ENCODE data around the gene RNF144A. TPM values are rescaled to one million over a fixed set of nuclear protein-coding genes. Genes with fewer than 3 reads are reported as not detected.

Gene RNF144A
- total RNA-seq, 1 donor from 2014 or later: 34.7 TPM

DNA sequence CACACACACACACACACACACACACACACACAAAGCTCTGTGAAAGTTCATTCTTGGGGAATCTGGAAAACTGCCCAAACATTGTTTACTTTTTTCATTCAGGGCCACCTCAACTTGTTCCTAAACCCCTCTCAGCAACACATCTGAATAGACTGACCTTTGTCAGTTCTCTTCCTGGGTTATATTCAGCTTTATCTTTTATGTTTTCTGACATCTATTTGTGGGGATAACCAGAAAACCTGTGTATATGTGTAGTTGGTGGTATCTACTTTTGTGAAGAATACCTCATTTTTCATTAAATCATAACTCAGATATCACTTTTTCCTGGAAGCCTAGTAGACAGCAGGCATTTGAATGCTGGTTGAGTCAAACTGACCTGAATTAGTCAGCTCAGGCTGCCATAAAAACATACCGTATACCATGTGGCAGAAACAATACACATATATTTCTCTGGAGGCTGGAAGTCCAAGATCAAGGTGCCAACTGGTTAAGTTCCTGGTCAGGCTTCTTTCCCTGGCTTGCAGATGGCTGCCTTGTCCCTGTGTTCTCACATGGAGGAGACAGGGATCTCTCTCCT lies 11.0 kb upstream of the RNF144A start:
- intact Hi-C loops (cut with micrococcal nuclease): loop anchor here (1.0 kb wide), 2 partner anchors 9 kb away; no protein-coding TSS in a partner anchor

DNA sequence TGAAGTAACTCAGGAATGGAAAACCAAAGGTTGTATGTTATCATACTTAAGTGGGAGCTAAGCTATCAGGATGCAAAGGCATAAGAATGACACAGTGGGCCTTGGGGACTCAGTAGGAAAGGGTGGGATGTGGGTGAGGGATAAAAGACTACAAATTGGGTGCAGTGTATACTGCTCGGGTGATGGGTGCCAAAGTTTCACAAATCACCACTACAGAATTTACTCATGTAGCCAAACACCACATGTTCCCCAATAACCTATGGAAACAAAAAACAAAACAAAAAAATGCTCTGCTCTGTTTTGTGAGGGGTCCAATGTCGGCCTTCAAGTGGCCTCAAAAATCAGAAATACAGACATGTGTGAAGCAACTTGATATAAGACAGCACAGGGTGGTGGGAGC lies 8.9 kb upstream of the RNF144A start:
- intact Hi-C loops (cut with micrococcal nuclease): no loop called here

DNA sequence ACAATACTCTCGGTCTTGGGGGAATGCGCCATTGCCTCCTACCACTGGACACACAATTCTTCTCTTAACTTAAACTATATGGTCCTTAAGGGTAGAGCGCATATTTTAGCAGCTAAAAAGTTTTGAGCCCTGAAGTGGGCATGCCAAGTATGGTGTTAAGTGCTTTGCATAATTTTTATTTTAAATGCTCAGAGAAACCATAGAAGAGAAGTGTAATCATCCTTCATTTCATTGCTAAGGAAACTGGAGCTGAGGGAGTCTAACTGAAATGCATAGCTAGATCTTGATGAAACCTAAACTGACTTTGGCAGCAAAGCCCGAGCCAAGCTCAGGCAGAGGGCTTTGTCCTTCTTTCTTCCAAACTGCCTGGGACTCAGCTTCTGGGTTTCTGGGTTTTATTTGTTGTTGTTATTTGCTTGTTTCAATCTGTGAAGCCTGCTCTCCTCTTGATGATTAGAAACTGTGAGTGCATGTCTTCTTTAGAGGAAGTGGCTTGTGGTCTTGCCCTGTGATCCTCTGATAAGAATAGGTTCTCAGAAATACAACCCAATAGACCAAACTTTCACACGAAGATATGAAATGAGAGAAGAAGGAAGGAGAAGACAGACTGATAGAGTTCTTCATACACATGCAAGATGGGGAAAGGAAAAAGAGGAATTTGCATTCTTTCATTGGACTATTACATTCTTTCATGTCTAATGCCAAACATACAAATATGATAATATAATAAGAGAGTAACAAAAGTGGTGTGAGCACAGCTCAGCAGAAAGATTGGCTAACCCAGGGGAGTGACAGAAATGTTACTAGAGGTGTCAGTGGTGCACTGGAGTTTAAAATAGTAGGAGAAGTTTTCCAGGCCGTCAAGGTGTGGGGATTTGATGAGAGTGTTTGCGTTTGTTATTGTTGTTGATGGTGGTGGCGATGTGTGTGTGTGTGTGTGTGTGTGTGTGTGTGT lies 7.5 kb upstream of the RNF144A start:
- intact Hi-C loops (cut with micrococcal nuclease): loop anchor here (1.0 to 10.0 kb wide), 5 partner anchors 8 to 1773 kb away; partner anchors contain the start of genes ID2, RNF144A and RSAD2

DNA sequence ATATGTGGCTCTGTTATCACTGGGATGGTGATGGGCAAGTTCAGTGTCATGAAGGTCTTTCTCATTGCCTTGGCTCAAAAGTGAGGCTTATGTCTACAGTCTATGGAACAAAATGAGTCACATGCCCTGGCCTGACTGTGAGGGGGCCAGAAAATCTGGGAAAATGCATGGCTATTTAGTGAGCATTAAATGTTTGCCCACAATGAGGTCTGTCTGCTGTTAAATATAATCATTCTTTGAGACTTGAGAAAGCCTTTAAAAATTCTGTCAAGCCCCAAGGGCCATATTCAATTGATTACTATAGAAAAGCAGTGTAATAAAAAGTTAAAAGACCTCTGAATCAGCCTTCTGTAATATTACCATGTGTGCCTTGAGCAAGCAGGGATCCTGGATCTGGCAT lies 5.5 kb upstream of the RNF144A start:
- intact Hi-C loops (cut with micrococcal nuclease): loop anchor here (5.0 to 10.0 kb wide), 2 partner anchors 1633 to 1771 kb away; partner anchors contain the start of gene ID2

DNA sequence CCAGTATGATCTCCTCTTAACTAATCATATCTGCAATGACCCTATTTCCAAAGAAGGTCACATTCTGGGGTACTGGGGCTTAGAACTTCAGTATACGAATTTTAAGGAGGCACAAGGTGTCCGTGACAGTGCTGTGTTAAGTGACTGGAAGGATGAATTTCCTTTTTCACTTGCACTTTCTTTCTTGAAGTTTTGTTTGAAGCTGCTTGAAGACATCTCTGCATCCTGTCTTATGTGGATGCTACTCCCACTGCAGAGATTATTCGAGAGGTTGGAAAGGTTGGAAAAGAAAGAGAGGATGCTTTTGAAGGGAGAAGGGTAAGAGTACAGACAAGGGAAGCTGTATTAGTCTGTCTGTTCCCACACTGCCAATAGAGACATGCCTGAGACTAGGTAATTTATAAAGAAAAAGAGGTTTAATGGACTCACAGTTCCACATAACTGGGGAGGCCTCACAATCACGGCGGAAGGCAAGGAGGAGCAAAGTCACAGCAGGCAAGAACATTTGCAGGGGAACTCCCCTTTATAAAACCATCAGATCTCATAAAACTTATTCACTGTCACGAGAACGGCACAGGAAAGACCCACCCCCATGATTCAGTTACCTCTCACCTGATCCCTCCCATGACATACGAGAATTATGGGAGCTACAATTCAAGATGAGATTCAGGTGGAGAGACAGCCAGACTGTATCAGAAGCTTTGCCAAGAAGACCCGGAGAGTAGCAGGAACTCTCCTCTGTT lies 3.6 kb upstream of the RNF144A start:
- intact Hi-C loops (cut with micrococcal nuclease): loop anchor here (1.0 to 10.0 kb wide), 3 partner anchors 36 to 1769 kb away; partner anchors contain the start of genes ID2 and RSAD2

DNA sequence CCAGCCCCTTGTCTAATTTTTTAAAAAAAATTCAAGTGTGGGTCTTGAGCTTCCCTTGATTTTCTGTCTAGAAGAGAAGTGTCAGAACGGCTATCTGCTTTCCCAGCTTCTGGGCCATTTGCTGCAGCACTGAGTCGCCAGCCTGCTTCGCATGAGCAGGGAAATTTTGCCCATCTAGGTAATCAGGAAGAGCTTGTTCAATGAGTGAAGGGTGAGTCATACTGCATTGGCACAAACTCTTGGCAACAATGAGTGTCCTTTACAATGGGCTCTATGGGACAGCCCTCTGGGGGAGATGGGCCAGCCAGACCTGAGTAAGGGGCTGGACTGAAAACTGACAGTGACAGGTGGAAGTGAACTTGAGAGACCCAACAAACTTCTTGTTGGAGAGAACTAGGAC lies 2.4 kb upstream of the RNF144A start:
- intact Hi-C loops (cut with micrococcal nuclease): loop anchor here (1.0 to 10.0 kb wide), 3 partner anchors 9 to 1767 kb away; partner anchors contain the start of gene ID2

DNA sequence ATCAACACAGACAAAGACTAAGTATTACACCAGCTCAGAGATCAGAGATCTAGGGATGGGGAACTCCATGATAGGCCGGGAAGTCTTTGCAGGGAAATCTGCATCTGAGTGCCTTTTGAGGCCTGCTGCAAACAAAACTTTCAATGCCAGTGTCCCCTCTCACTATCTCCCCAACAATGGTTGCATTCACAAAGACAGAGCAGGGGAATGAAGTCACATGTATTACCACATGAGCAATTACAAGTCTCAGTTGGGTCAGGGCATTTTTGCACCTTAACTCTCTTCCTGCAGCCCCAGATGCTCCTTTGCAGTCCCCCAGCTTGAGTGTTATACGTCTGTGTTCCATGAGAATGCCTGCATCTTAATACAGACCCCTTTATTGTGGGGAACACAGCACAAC lies 1.8 kb upstream of the RNF144A start:
- intact Hi-C loops (cut with micrococcal nuclease): loop anchor here (1.0 to 10.0 kb wide), 2 partner anchors 9 to 1629 kb away; no protein-coding TSS in a partner anchor

DNA sequence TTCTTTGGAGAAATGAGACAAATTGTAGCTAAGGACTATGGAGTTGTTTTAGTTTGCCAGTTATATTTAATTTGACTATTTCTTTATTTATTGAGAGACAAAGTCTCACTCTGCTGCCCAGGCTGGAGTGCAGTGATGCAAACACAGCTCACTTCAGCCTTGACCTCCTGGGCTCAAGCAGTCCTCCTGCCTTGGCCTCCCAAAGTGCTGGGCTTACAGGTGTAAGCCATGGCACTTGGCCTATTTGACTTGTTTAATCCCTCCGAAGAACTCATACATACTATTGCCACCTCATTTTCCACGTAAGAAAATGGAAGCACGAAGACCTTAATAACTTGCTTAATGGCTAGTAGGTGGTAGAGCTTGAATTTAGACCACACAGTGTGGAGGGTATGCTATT lies 988 bp upstream of the RNF144A start:
- intact Hi-C loops (cut with micrococcal nuclease): loop anchor here (2.0 to 10.0 kb wide), 2 partner anchors 89 to 1629 kb away; no protein-coding TSS in a partner anchor

DNA sequence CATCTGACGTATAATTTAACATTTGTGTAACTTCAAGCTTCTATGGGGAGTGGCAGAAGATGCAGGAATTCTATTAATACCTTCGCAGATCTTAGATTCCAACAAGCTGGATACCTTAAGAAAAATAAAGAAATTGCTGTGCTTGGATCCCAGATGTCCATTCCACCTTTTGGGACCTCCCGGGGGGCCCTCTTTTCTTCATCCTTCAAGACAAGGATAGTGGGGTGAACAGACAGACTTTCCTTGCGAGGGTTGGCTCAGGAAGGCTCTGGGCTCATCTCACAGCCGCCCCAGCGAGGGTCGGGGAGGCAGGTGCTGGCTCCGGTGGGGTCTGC lies 509 bp upstream of the RNF144A start:
- intact Hi-C loops (cut with micrococcal nuclease): loop anchor here (1.0 to 10.0 kb wide), 3 partner anchors 7 to 1628 kb away; no protein-coding TSS in a partner anchor

DNA sequence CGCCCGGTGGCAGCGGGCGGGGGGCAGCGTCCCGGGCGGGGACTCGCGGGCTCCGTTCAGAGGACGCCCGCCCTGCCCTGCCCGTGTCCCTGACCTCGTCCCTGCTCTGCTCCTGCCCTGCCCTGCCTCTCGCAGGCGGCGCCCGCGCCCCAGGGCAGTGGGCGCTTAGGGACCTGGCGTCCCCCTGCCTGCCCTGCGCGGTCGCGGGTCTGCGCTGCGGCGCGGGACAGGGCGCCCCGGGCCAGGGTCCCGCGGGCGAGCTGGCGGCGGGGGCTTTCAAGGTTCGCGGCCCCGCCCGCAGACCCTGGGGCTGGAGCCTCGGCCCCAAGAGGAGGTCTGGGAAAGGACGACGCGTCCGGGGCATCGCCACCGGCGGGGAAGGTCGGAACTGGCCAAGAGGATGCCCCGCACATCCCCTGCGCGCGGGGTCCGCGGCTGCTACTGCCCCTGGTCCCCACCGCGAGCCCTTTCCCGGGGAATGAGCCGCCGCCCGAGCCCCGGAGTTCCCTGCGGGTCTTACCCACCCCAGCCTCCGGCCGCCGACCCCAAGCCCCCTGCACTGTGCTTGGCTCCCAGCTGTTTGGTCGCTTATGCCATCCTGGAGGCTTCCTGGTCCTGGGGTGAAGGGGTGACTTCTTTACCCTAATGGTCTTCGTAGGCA lies 679 bp downstream of the RNF144A start:
- intact Hi-C loops (cut with micrococcal nuclease): loop anchor here (1.0 to 10.0 kb wide), 4 partner anchors 9 to 1627 kb away; no protein-coding TSS in a partner anchor

DNA sequence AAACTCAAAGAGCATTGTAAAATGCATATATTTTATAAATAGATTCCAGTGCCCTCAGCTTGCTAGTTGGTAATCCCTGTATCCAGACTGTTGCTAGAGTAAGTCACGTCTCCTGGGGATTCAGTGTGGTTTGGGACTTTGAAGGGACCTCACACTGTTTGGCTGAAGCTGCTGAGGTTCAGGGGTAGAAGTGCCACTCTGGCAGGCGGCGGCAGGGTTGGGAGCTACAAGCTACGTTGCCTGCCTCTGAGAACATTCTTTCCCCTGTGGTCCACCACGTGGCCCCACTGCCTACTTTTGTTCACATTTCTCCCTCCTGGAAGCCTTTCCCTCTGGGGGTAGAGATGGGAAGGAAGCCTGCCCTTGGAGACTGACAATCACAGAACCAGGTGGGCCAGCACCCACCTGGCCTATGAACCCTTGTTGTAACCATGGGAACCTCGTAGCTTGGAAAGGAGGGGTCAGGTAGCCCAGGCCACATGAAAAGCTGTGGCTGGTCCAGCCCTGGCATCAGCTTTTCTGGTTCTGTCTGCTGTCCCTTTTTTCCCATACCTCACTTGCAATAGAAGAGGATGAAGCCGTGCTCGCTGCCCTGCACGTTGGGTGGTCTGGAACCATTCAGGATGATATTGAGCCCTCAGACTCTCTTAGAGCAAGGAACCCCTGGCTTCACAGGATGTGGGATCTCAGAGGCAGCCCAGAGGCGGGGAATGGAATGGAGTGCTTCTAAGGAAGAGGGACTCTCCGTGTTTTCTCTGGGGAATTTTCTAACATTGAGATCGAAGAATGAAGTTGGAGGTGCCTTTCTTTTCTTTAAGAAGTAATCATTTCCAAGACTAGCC lies 2.9 kb downstream of the RNF144A start:
- intact Hi-C loops (cut with micrococcal nuclease): loop anchor here (10.0 kb wide), 1 partner anchor 1625 kb away; no protein-coding TSS in a partner anchor

DNA sequence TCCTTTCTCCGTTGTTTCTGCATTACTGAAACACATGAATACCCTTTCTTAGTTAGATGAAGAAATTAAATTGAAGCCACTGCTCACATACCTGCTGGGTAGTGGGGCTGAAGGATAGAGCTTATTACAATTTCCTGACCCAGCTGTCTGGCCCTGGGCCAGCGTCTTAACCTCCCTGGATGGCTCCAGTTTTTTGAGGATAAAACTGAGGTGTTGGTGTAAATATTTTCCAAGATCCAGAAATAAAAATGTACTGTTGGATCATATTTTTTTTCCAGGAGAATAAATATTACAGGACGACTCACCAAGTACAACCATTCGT lies 3.5 kb downstream of the RNF144A start:
- intact Hi-C loops (cut with micrococcal nuclease): no loop called here

DNA sequence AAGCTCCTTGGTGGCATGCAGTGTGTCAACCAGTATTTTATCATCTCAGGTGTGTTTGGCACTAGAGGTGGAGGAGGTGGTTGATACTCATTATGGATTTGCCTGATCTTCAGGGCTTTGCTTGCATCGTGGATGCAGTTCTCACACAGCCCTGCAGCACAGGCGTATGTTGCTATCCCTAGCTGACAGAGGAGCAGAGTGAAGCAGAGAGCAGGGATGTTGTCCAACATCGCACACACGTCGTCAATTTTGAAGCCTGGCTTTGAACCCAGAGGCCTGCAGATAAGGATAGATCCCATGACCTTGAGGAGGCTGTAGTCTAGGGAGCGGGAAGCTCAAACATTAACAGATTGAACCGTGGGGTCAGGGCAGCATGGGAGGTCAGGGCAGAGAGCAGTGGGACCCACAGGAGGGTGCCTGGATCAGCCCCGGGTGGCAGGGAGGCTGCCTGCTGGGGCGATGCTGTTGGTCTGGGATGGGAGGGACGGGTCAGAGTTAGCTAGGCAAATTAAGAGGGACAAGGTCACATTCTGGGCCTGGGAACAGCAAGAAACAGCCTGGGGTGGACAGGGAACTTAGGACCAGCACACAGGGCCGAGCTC lies 4.2 kb downstream of the RNF144A start:
- intact Hi-C loops (cut with micrococcal nuclease): no loop called here

DNA sequence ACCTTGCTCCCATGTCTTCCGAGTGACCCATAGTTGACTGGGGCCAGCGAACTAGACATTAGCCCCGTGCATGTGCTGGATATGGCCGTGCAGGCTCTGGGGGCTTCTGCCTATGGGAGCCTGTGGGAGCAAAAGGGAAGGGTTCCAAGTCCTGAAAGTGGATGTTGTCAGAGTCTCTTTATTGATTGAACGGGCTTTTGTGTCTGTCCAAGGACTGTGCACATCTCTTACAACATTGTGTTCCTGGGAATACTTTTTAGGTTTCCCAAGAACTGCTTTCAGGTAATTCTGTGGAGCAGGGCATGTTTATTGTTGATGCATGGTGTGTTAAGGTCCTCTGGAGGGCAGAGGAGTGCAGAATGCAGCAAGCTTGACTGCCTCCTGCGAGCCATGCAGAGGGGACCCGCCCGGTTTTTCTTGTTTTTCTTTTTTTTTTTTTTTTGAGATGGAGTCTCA lies 5.0 kb downstream of the RNF144A start:
- intact Hi-C loops (cut with micrococcal nuclease): loop anchor here (2.0 kb wide), 1 partner anchor 17 kb away; no protein-coding TSS in a partner anchor

DNA sequence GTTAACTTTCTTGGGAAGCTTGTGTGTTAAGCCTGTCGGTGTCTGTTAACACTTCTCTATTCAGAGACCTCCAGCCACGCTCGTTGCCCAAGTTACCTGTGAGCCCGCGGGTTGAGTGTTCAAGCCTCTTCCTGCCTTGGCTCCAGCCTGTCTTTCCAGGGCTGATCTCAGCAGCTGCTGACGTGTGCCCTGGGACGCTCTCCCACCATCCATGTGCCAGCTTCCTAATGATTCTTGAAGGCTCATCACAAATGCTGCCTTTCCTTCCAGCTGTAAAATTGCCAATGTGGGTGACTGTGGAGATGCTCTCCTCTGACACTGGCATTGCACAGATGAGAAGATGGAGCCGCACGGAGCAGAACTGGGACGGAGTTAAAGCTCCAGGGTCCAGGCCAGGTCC lies 6.1 kb downstream of the RNF144A start:
- intact Hi-C loops (cut with micrococcal nuclease): loop anchor here (2.0 kb wide), 1 partner anchor 15 kb away; no protein-coding TSS in a partner anchor

DNA sequence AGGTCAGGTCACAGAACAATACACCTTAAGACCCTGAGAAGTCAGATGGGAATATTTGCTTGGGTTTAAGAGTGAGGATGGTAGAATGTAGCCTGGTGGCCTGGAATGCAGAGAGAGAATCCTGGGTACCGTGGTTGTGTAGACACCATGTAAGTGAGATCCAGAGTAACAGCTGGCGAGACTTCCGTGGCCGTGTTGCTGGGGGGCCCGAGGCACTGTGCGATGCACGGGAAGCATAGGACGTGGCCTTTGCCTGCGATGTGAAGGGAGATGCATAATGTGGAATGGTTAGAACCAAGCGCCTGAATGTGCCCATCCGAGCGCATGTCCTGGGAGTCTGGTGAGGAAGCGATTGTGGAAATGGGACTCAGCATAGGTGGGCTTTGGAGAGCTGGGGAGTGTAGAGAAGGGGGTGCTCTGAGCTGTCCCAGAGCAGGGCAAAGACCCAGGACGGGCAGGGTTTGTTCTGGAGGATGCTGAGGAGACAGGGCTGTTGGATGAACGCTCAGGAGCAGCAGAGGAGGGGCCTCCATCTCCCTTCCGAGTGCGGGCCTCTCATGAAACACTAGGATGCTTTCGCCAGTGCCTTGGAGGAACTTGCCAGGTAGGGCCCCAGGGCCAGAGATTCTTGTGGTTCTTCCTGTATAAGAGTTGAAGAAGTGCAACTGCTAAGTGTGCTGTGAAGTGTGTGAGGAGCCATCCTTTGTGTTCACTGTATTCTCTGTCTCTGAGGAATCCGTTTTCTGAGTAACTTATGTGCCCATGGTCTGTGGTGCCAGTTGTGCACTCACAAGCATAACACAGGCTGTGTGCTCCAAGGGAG lies 7.1 kb downstream of the RNF144A start:
- intact Hi-C loops (cut with micrococcal nuclease): no loop called here

DNA sequence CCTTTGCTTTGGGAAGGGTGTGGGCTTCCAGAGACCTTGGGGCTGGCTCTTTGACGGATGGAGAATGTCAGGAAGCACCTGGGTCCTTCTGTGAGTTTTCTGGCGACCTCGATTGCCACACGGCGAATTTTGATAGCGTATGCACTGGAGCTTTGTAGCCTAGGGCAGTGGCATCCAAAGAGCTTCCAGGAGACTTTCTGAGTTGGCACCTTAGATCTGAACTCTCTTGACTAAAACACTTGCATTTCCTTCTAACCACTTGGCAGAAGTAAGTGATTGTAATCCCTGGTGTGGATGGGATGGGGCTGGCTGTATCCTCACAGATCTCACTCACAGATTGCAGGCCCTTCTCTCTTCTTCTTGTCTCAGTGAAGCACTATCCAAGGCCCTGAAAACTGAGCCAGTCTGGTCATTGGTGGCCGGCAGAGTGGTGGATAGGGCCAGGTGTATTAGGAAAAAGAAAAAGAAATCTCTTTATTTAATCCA lies 7.8 kb downstream of the RNF144A start:
- intact Hi-C loops (cut with micrococcal nuclease): no loop called here

DNA sequence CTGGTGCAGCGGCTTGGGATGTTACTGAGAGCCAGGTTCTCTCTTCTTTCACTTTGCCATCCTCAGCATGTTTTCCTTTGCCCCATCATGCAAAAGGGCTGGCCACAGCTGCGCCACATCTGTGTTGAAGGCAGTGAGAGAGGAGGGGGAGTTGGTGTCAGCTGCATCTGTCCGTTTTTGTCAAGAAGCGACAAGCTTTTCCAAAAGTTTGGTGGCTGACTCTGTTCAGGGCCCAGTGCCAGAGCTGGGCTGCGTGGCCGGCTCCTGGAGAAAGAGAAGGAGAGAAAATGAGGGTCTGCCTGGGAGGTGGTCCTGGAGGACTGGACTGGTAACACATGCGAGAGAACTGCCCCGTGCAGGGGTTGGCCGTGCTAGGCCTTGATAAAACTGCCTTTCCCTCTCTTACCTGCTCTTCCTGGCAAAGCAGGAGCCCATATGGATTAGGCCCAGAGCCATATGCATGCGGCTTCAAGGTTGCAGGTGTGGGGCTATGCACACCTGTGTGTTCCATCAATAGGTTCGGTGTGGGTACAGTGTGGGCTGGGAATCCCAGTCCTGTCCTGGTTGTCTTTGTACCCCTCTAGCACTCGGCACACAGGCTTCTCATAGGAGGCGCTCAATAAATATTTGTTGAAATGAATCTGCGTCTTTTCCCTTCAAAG lies 9.0 kb downstream of the RNF144A start:
- intact Hi-C loops (cut with micrococcal nuclease): no loop called here
